HG03575 (cell line): ENCODE measurements around the gene MAPKBP1.
A peak's percentile ranks its signal among the peaks of the same experiment; 100 is the strongest.
"Not testable (repeated sequence)": the region's sequence is repeated elsewhere in the genome, so short reads cannot be mapped to it uniquely, and the experiment has no call there.

Source experiments
- ATAC-seq: cut with Tn5 transposase; IDR thresholded peaks from one replicate; pipeline ENCODE4 v1.9.1; 2021; ENCODE audit not compliant: unreplicated experiment, insufficient number of reproducible peaks, low FRiP score; ENCODE audit errors: extremely low read depth

Gene MAPKBP1

GRCh38 chr15:41774062-41774881 is at the start of gene MAPKBP1:
Gene MAPKBP1 (plus strand): TSS chr15:41774484. CDS start chr15:41775276, 792 bp downstream.
- ATAC-seq = peak; percentile 49

GRCh38 chr15:41727143-41727542 is 47.1 kb upstream of the MAPKBP1 start:
- ATAC-seq = no peak

- ATAC-seq = not testable (repeated sequence)
Measured at GRCh38 chr15:41728061-41728460, 46.2 kb upstream of the MAPKBP1 start.

- no peak for ATAC-seq
Measured at GRCh38 chr15:41730543-41730942, 43.7 kb upstream of the MAPKBP1 start.

DNA sequence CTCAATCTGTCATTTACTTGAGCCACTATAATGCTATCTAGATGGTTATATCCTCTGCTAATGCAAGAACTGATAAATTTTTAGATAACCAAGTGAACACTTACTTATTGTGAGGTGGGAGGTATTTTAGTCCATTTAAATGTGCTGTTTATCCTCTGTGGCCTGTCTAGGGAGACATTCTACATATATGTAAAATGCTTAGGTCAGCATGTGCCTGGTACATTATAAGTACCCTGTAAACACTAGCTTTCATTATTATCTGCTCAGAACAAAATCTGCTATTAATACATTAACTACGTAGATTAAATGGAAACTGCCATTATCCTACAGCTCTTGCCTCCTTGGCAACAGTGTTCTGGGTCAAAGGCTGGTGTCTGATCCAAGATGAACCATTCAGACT is 41.8 kb upstream of the MAPKBP1 start:
- no peak for ATAC-seq

GRCh38 chr15:41734079-41734478 is 40.2 kb upstream of the MAPKBP1 start:
- no peak for ATAC-seq

GRCh38 chr15:41735046-41735445 is 39.2 kb upstream of the MAPKBP1 start:
- no peak for ATAC-seq

DNA sequence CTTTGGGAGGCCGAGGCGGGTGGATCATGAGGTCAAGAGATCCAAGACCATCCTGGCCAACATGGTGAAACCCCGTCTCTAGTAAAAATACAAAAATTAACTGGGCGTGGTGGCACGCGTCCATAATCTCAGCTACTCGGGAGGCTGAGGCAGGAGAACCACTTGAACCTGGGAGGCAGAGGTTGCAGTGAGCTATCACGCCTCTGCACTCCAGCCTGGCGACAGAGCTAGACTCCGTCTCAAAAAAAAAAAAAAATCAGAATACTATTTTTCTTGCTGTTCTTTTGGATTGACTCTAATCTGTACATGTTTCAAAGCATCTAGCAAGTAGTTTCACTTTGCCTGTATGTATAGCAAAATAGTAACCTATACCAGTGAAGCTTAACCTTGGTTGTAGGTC is 38.8 kb upstream of the MAPKBP1 start:
- not testable (repeated sequence) for ATAC-seq

DNA sequence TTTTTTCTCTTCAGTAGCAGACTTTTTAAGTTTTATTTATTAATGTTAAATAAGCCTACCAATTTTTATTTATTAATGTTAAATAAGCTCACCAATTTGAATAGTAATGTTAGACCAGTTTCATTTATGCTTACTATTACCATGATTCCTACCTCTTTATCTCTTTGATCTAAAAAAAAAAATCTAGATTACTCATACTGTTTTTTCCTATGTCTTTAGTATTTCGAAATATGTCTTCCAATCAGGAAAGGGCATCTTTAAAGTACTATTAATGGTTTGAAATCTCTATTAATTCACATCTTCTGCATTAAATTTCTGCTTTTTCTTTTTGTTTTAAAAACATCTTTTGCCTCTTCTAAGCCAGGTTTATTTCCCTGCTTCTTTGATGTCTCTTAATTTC is 27.5 kb upstream of the MAPKBP1 start:
- ATAC-seq = no peak

- no peak for ATAC-seq
Measured at GRCh38 chr15:41756198-41756597, 18.1 kb upstream of the MAPKBP1 start.

DNA sequence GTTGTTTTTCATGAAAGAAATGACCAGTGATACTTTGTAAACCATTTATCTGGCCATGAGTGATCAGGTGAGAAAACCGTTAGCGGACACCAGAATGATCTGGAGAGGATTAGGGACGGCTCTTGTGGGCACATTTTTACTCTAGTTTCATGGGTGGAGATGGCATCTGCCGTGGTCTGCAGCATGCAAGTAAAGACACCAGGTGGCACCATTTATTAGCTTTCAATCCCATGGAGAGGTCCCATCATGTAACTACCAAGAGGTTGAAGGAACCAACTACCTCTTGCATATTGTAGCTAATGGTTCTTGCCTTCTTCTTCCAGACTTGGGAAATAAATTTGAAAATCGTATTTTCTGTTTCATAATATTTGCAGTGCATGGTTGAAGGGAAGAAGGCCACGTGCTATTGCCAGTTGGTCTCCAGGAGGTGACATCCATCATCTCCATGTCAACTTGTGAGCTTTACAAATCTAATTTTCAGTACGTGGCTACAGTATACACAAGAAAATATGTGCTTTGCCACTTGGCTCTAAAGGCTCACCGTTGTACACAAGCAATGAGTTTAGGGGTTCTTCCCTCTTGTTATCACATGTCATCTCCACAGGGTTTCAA is 1.5 kb upstream of the MAPKBP1 start:
- no peak for ATAC-seq

DNA sequence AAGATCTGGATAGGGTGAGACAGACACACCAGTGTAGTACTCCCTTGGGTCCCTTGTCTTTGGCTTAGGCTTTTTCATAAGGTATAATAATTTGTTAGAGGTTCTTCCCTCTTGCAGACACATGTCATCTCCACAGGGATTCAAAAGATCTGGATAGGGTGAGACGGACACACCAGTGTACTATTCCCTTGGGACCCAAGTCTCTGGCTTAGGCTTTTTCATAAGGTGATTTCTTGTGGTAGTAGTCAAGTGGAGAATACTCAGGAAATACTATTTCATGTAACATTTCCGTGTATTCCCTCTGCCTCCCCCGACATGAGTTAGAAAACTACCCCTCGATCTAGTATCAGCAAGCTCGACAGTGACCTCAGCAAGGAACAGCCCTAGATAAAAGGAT is 954 bp upstream of the MAPKBP1 start:
- ATAC-seq = no peak

- ATAC-seq = peak; percentile 0
Measured at GRCh38 chr15:41773729-41774061, 589 bp upstream of the MAPKBP1 start.

GRCh38 chr15:41774882-41775417 is 666 bp downstream of the MAPKBP1 start:
- no peak for ATAC-seq

- no peak for ATAC-seq
Measured at GRCh38 chr15:41775651-41776050, 1.4 kb downstream of the MAPKBP1 start.

GRCh38 chr15:41777421-41777973 is 3.2 kb downstream of the MAPKBP1 start:
- no peak for ATAC-seq

DNA sequence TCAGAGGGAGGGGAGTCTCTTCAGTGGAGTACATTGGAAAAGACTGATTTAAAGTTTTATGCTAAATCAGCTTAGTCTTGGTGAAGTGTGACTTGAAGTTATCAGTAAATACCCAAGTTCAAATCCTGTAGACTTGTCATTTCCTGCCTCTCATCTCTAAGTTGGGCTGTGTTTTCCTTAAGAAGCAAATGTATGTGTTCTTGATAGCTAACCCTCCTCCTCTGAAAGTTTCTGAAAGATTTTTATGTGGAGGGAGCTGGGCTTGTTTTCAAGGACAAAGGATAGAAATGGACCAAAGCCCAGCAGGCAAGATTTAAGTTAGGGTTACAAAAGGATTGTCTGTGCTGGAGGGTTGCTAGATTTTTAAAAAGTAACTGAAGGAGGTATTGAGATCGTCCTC is 4.2 kb downstream of the MAPKBP1 start:
- no peak for ATAC-seq

GRCh38 chr15:41779662-41780157 is 5.4 kb downstream of the MAPKBP1 start:
- no peak for ATAC-seq

- no peak for ATAC-seq
Measured at GRCh38 chr15:41780266-41780665, 6.0 kb downstream of the MAPKBP1 start.

GRCh38 chr15:41780727-41781126 is 6.4 kb downstream of the MAPKBP1 start:
- no peak for ATAC-seq
